Stomach smooth muscle (tissue), 2 donors: ENCODE measurements around the gene SLC41A3.

Experiments
- H3K27ac ChIP-seq: one replicate; pipeline ENCODE4 v1.7.0; 2013; ENCODE audit warnings: mild to moderate bottlenecking, low read length, inconsistent platforms
- H3K27me3 ChIP-seq, 2 donors: one replicate each; pipeline ENCODE4 v1.7.0; 2013; ENCODE audit warnings: low read length in 2 of 2; ENCODE audit not compliant: insufficient read depth in 2 of 2, control insufficient read depth in 1 of 2
- H3K36me3 ChIP-seq, 2 donors: one replicate each; pipeline ENCODE4 v1.7.0; 2013; ENCODE audit warnings: low read length in 2 of 2; ENCODE audit not compliant: control insufficient read depth in 2 of 2, insufficient read depth in 2 of 2
- H3K4me1 ChIP-seq: one replicate; pipeline ENCODE4 v1.7.0; 2013; ENCODE audit warnings: low read length; ENCODE audit not compliant: control insufficient read depth, insufficient read depth
- H3K4me3 ChIP-seq, 2 donors: one replicate each; pipeline ENCODE4 v1.7.0; 2013; ENCODE audit warnings: low read length in 2 of 2
- H3K9ac ChIP-seq, 2 donors: one replicate each; pipeline ENCODE4 v1.7.0; 2013; ENCODE audit warnings: low read length in 2 of 2, mild to moderate bottlenecking in 1 of 2
- H3K9me3 ChIP-seq, 2 donors: one replicate each; pipeline ENCODE4 v1.7.0; 2013; ENCODE audit warnings: low read length in 2 of 2; ENCODE audit not compliant: control insufficient read depth in 2 of 2
- donor health status: healthy.
- donor health status: Pancreatic carcinoma.

Gene SLC41A3

GRCh38 chr3:126110431-126111125 lies 26.7 kb upstream of the SLC41A3 start:
- no peaks in the 10 kb centered on the region for H3K9me3 ChIP-seq
- H3K4me3 ChIP-seq, result no peak overlapping the region
- no peaks in the 10 kb centered on the region for H3K27me3 ChIP-seq
- no peaks in the 10 kb centered on the region for H3K4me1 ChIP-seq
- no peak overlapping the region for H3K9ac ChIP-seq
- peaks cover 0 to 9% of the 10 kb centered on the region in 2 donors for H3K36me3 ChIP-seq
- H3K27ac ChIP-seq, result no peak overlapping the region

DNA sequence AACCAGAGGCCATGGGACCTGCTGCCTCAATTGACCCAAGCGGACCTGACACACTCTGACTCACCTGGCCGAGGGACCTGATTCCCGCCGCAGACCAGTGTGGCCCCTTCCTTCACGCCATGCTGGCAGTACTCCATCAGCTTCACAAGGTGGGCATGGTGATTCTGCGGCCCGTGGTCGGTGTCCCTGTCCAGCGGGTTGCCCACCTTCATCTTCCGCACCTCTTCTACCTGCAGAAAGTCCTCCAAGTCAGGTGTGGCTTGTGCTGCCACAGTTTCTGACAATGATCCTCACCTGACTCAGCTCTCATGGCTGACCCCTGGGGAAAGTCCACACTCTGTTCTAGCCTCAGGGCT lies 25.9 kb upstream of the SLC41A3 start:
- H3K4me3 ChIP-seq, result no peak overlapping the region
- no peaks in the 10 kb centered on the region for H3K4me1 ChIP-seq
- H3K9me3 ChIP-seq, result no peaks in the 10 kb centered on the region
- no peak overlapping the region for H3K27ac ChIP-seq
- H3K27me3 ChIP-seq, result no peaks in the 10 kb centered on the region
- no peak overlapping the region for H3K9ac ChIP-seq
- peaks cover 0 to 12% of the 10 kb centered on the region in 2 donors for H3K36me3 ChIP-seq

DNA sequence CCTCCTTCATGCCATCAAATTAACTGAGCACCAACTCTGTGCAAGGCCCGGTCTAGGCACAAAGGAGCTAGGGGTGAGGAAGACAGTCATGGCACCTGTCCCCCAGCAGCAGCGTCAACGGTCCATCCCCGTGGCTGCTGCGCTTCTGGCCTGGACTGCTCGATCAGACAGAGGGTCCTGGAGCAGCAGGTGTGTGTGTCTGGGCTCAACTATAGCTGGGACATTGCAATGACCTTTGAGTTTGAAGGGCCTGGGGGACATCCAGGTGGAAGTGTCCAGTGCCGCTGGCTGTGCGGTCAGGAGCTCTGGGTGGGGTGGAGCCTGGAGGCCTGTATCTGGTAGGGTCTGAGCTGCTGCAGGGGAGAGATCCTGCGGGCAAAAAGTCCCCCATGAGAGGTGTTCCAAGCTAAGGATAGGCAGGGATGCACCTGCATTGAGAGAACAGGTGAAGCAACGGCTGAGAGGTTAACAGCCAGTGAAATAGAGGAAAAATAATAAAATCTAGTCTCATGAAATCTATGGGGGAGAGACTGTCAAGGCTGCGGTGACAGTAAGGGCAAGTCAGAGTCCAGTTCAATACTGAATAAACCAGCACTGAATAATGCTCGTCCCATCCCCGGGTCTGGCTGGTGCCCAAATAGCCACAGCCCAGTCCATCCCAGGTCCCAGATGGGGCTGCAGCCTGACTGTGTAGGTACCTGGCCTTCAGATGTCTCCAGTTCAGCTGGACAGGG lies 25.4 kb upstream of the SLC41A3 start:
- Histone ChIP-seq H3K9me3 (no peaks in the 10 kb centered on the region), H3K9ac (no peak overlapping the region), H3K27me3 (no peaks in the 10 kb centered on the region), H3K27ac (no peak overlapping the region), H3K4me1 (no peaks in the 10 kb centered on the region), H3K36me3 (peaks cover 0 to 12% of the 10 kb centered on the region in 2 donors), H3K4me3 (no peak overlapping the region)

- Histone ChIP-seq H3K4me3 (no peak overlapping the region), H3K27ac (no peak overlapping the region), H3K27me3 (no peaks in the 10 kb centered on the region), H3K4me1 (no peaks in the 10 kb centered on the region), H3K36me3 (peaks cover 0 to 12% of the 10 kb centered on the region in 2 donors), H3K9me3 (no peaks in the 10 kb centered on the region), H3K9ac (no peak overlapping the region)
Observed at GRCh38 chr3:126108676-126109050, 24.7 kb upstream of the SLC41A3 start.

GRCh38 chr3:126107957-126108675 lies 24.2 kb upstream of the SLC41A3 start:
- Histone ChIP-seq H3K4me3 (no peak overlapping the region), H3K4me1 (peaks cover 4% of the 10 kb centered on the region), H3K27ac (no peak overlapping the region), H3K36me3 (peaks cover 0 to 12% of the 10 kb centered on the region in 2 donors), H3K9ac (no peak overlapping the region), H3K27me3 (no peaks in the 10 kb centered on the region), H3K9me3 (no peaks in the 10 kb centered on the region)

GRCh38 chr3:126107203-126107939 lies 23.4 kb upstream of the SLC41A3 start:
- peaks cover 0 to 12% of the 10 kb centered on the region in 2 donors for H3K36me3 ChIP-seq
- no peaks in the 10 kb centered on the region for H3K27me3 ChIP-seq
- no peak overlapping the region for H3K9ac ChIP-seq
- H3K4me3 ChIP-seq, result no peak overlapping the region
- H3K4me1 ChIP-seq, result peaks cover 11% of the 10 kb centered on the region
- H3K9me3 ChIP-seq, result no peaks in the 10 kb centered on the region
- H3K27ac ChIP-seq, result no peak overlapping the region

DNA sequence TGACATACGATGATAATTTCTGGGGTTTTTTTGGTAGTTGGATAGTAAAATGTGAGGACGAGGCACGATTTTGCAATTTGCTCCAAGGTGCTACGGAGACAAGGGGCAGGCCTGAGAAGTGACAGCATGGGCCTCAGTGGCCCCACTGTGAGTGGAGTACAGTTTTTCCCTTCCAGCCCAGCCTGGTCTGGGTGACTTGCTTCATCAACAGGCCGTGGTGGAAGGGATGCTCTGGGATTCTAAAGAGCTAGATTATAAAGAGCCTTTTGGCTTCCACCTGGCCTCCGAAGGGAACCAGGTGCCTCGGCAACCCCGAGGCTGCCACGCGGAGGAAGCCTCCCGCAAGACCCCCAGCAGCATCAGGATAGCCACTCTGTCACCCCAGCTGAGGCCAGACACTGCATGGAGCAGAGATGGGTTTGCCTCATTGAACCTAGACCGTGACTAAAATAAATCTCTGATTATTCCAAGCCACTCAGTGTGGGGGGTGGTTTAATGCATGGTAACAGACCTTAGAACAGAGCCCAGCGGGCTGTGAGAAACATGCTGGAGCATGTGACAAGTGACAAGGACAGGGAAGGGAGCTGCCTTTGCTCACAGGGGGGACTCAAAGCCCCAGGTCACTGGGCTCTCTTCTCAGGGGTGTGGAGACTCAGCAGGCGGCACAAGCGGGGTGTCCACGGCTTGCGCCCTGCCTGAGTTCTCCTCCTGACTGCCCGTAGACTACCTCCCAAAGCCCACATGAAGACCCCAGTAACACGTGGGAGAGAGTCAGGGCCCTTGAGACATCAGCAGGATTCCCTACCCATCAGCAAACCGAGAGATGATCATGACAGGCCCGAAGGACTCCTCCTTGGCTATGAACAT lies 22.6 kb upstream of the SLC41A3 start:
- H3K9ac ChIP-seq, result no peak overlapping the region
- H3K4me1 ChIP-seq, result peaks cover 16% of the 10 kb centered on the region
- H3K27ac ChIP-seq, result no peak overlapping the region
- peaks cover 0 to 12% of the 10 kb centered on the region in 2 donors for H3K36me3 ChIP-seq
- no peaks in the 10 kb centered on the region for H3K9me3 ChIP-seq
- no peaks in the 10 kb centered on the region for H3K27me3 ChIP-seq
- no peak overlapping the region for H3K4me3 ChIP-seq

DNA sequence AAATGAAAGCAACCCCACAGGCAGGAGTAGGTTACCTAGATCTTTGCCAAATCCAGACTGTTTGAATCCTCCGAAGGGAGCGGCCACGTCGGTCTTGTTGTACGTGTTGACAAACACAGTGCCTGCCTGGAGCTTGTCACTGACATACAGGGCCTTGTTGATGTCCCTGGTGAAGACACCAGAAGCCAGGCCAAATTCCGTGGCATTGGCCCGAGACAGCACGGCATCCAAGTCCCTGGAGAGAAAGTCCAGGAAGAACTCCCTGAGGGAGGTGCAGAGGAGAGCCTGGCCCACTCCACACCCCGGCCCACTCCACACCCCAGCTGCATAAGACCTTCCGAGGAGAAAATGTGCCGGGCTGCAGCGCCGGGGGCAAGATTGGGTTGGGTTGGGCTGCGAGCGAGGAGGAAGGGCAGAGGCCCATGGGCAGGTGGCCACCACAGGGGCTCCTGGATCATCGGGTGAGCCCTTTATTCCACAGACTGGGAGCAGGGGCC lies 21.8 kb upstream of the SLC41A3 start:
- Histone ChIP-seq H3K9ac (no peak overlapping the region), H3K36me3 (peaks cover 0 to 12% of the 10 kb centered on the region in 2 donors), H3K4me3 (no peak overlapping the region), H3K9me3 (no peaks in the 10 kb centered on the region), H3K27ac (no peak overlapping the region), H3K4me1 (peaks cover 20% of the 10 kb centered on the region), H3K27me3 (no peaks in the 10 kb centered on the region)

GRCh38 chr3:126104742-126105605 lies 21.1 kb upstream of the SLC41A3 start:
- Histone ChIP-seq H3K4me1 (peaks cover 20% of the 10 kb centered on the region), H3K27me3 (no peaks in the 10 kb centered on the region), H3K36me3 (peaks cover 0 to 12% of the 10 kb centered on the region in 2 donors), H3K9ac (no peak overlapping the region), H3K4me3 (no peak overlapping the region), H3K27ac (no peak overlapping the region), H3K9me3 (no peaks in the 10 kb centered on the region)
